Activated CD4-positive, CD25-positive, alpha-beta regulatory T cell (primary cell): ENCODE results near the gene RBMS1.

Source experiments
- DNase-seq, 4 experiments: peaks; one replicate each; lab custom pipeline; 2025; lab: John Stamatoyannopoulos, UW

The RBMS1 gene

DNA sequence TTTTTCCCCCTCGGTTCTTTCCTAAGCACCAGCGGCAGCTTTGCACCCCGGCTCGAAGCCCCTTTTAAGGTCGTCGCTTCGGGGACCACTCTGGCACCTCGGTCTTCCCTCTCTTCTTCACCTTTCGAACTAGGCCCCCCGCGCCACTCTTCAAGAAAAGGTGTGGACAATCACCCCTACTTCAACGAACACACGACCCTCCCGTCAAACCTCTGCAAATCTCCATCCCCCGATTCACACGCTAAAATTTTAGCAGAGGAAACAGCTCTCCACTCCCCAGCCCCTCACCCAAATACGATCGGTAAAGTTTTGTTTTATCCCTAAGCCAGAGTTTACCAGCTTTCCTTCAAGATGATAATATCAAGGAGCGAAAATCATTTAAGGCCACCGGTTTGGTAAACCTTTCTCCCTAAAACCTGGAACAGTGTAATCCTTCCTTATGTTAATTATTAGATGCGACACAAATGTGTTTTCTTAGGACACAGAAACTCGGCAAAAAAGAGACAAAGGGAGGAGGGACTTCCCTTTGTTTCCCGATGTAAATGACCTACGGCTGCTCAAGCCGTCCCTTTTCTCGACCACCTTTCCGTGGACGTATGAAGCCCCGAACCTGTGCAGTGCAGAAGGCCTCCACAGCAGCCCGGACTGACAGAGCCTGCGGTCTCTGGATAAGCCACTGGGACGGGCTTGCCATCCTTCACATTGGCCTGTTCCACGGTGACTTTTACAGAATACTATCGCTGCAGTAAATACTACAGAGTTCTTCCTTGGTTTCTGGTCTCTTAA, 85.2 kb downstream of the RBMS1 start:
- no peak for DNase-seq

DNA sequence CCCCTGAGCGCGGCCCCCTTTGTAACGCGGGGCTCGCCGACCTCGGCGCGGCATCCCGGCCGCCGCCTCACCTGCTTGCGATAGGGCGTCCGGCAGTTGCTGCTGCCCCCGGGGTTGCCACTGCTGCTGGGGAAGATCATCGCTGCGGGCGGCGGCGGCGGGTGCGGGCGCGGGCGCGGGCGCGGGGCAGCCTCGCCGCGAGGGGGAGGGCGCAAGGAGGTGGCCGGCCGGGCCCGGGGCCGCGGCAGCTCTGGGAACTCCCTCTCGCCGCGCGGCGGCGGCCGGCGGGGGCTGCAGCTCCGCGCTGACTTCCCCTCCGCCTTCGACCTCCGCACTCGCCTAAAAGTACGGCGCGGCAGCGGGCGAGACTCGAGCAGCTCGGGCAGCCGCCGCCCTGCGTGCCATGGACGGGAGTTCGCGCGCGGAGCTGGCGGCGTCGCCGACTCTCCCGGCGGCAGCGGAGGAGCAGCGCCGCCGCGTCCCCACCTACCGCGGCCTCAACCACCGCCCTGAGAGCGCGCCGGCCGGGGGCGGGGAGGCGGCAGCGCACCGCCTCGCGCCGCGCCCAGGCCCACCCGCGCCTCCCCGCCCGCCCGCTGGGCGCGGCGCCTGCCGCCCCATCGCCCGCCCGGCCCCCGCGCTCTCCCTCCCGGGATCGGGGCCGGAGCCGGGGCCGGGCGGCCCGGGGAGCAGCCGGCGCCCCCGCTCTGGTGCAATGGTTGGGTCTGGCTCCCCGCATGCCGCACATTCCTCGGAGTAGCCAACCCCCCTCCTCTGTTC, 86.0 kb downstream of the RBMS1 start:
- peak in 3 of 4 experiments; percentile 20 to 41 (median 30) for DNase-seq

DNA sequence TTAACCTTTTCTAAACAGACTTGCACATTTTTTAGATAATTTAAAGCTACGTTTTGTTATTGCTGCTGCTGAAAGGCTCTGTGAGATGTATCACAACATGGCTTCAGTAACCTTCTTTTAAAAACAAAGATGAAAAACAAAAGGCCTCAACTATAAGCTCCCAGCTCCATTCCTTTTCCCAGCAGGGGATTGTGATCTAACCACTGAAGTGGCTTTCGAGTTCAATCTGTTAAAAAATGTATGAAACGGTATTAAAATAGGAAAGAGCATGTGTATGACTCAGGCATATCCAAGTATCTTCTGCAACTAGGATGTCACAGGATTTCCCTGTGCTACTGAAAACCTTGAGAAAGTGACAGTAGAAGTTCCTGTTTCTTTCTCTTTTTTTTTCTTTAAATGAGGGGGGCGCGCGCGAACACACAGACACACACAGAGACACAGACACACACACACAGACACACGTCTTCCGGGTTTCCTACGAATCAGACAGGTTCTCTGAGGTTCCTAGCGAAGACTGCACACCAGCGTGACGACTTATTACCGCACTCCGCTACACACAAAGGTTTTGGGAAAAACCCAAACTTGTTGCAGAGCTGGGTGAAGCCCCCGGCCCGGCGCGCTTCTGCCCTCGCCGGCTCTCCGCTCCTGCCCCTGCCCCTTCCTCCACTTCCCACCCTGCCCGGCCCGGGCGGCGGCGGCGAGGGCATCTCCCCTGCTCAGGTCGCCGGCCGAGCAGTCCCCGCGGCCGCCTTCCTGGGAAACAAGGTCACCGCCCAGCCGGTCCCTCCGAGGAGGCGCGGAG, 86.8 kb downstream of the RBMS1 start:
- peak; percentile 12 to 41 (median 32) for DNase-seq

DNA sequence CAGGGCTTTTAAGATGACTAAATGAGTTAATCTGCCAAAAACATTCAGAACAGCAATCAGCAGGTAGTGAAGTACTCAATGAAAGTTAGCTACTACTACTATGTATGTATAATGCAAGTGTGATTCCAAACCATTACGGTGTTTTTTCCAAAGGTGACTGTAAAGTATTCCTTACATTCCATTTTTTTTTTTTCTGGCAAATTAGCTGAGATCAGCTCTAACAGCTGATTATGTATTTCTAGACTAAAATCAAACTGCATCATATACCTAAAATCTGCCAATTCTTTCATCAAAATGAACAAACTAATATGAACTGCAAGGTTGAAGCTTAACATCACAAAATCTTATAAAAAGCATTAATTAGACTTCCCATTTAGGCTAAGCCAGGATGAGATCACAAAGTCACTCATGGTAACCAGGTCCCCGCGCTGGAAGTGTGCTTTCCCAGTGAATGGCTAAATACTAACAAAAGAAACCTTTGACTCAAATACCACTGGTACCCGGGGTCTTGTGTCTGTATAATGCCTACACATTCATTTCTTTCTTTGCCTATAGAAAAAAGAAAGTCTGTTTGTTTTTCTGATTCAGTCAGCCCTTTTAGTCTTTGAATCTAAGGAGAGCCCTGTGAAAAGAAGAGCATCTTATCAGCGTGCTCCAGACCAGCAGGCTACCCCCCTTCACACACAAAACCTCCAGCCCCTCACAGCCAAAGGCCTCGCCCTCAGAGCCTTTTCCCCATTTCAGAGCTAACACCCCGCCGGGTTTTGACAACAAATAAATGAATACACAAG, 88.3 kb downstream of the RBMS1 start:
- no peak for DNase-seq

DNA sequence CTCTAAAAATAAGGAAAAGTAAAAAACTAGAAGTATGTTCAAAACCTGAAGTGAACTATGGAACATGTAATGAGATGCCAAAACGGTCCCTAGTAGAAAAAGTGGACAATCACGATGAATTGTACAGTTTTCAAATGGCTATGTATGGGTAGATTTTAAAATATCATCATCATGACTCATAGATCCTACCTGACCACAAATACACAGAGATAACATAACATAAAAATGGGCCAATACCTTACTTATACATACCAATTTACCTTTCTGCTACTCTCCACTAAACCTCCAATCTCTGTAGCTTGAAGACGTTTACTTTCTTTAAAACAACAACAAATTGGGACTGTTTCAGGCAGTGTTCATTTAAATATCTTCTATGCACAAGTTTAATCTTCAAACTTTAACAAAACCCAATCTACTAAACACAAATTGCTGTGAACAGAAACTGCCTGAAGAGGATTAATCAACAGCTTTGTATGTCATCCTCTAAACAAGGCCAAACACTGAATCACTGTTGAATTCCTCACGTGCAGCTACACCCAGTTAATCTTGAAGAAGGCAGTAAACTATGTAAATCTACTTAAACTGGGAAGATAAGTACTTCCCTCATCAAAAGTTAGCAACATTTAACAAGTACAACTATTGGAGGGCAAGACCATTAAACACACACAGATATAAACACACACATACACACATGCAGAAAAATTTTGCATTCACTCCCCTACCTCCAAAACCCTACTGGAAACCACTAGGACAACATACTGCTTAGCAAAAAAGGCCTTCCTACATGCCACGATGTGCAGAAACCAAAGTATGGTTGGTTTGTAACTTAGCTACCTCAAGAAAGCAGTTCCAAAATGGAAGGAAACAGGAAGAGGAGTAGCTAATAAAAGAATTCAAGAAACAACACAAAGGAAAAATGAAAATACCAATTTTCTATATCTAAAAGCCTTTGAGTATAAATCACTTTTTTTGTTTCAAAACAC, 90.3 kb downstream of the RBMS1 start:
- DNase-seq = no peak

DNA sequence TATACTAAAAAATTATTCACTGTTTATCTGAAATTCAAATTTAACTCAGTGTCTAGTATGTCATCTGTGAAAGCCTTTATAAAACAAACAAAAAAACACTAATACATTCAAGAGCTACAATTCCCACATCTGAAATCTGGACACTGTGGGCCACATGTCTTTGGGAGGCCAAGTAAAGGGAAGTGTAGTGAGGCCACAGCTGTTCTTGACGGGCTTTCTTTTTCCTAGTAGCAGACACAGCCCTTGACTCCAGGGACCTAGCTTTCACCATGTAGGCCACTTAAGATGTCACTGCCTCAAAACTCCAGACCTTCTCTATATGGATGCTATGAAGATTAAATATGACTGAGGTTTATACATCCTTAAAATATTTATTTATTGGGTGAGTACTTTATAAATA, 91.1 kb downstream of the RBMS1 start:
- no peak for DNase-seq

DNA sequence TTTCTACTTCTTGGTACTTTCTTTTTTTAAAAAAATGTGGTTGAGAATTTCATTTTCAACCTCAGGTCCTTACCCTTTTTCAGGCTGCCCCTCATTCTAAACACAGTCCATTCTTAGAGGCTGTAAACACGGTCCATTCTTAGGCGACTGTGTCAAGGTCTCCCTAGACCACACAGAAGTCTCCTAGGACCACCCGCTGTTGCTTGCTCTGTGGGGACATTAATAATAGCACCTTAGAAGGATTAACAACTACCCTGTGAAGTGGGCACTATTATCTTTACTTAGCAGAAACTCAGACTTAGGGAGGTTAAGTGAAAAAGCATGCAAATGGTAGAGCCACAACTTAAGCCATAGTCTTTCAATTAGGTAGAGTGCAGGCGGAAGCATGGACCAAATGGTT, 91.7 kb downstream of the RBMS1 start:
- no peak for DNase-seq

DNA sequence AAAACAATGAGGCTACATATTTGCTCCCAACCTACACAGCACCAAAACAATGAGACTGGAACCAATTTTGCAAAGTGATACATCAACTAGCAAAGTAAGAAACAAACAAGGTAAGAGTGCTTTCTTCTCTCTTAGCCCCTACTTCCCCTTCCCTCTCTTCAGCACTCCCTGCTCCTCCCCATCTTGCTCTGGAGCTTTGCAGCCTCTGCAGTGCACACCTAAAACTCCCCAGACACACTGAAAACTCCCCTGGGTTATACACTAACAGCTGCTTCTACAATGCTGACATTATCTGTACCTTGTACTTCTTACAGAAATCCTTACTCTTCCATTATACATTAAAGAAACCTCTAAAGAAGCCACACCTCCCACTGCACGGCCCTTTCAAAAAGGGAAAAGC, 93.7 kb downstream of the RBMS1 start:
- no peak for DNase-seq

DNA sequence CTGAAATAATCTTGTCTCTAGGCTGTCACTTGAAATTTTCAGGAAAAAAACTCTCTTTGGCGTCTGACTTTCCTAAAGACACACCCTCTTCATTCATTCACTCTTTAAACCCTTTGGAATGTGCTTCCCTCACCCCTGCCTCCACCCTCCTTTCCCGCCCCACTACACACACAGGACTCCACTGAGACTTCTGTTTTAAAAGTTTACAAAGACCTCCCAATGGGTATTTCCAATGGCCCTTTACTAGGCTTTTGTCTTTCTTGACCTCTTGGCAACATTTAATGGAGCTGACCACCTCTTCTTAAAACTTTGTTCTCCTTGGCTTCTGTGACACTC, 96.1 kb downstream of the RBMS1 start:
- no peak for DNase-seq

DNA sequence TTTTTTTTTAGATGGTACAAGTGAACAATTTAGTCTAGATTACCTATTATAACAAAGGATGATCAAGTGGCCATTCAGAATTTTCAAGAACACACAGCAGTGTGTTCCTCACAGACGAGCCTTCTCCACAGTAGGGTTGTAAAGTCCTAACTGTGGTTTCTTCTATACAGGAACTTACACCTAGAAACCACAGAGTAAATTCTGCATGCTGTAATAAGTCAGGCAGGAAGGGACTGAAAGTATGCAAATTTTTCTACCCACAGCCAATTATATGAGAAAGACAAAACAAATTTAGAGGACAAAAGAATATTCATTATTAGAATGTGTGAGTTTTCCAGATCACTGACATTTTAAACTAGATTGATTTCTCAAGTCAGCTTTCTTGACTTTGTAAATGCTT, 99.5 kb downstream of the RBMS1 start:
- no peak for DNase-seq

DNA sequence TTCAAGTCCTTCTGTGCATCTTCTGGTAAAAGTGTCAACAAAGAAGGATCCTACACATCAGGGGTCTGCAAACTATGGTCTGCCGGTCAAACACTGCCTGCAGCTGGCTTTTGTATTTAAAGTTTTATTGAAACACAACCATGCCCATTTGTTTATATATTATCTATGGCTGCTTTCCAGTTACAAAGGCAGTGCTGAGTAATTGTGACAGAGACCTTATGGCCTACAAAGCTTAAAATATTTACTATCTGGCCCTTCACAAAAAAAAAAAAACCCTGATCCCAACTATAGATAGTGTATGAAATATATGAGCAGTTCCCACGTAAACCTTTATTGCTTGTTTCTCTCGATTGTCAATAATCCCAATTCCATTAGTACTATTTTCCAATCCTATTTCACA, 101.4 kb downstream of the RBMS1 start:
- DNase-seq = no peak

DNA sequence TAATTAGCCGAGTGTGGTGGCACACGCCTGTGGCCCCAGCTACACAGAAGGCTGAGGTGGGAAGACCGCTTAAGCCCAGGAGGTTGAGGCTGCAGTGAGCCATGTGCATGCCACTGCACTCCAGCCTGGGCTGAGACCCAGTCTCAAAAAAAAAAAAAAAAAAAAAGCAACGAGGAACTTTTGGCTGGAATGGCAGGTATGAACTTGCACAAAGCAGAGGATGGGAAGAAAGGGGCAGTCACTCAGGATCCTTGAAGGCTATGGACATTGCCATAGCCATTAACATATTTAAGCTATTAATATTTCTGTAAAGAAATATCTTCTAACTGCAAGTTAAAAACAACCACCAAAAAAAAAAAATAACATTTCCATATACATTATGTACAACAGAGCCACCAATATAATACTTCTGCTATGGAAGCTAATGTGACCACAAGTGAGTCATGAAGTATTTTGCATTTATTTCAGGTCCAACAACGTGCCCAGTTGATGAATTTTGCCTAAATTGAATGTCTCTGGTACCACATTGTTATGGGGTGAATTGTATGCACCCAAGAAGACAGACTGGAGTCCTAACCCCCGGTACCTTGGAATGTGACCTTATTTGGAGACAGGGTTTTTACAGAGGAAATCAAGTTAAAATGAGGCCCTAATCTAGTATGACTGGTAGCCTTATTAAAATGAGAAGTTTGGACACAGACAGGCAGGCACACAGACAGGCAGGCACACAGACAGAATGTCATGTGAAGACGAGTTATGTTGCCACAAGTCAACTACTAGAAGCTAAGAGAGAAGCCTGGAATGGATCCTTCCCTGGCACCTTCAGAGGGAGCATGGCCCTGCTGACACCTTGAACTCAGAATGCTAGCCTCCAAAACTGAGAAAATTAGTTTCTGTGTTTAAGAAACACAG, 102.8 kb downstream of the RBMS1 start:
- no peak for DNase-seq

DNA sequence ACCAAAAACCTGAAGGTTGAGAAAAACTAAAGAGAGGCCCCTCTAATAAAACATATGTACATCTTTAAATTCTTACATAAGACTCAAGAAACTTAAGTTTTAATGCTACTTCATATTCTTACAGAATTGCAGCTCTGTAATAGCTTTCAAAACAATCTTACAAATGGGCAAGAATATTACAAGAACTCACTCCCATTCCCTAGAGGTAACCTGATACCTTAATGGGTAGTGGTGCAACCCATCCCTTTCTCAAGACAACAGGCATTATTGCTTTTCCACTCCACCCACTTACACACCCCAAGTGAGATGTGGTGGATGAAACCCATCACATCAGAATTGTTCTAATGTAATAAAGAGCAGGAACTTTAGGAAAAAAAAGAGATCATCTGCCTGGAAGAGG, 103.7 kb downstream of the RBMS1 start:
- DNase-seq = no peak

DNA sequence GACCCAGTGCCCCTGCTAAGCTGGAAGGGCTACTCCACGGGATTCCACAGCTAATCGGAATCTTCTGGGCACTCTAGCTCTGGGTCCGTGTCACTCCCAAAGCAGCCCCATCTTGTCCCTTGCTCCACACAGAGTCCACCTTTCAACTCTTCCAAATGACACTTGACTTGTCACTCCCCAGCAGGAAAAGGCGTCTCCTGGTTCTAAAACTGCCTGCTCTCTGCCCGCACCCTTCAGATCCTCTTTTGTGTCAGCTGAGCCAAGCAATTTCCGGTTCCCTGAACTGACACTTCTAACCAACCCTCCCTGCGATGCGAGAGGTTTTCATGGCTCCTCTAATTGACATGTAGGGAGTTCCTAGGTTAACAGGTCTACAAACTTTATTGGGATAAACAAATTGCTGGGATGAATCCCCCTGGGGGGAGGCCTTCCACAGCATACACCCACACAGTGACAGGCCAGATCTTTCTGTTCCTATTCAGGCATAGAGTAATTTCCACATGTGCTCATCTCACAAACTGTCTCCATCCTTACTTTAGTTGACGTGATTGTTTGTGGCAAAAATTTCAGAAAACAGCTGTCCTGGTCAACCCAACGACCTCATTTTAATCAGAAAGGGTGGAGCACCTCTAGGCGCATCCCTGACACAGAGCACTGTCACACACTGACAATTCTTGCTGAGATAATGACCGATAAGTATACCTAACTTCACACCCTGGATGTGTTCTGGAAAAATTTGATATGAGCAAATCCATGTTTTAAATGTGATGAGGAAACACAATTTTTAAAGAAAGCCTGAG, 104.9 kb downstream of the RBMS1 start:
- peak in 1 of 4 experiments; percentile 10 for DNase-seq

DNA sequence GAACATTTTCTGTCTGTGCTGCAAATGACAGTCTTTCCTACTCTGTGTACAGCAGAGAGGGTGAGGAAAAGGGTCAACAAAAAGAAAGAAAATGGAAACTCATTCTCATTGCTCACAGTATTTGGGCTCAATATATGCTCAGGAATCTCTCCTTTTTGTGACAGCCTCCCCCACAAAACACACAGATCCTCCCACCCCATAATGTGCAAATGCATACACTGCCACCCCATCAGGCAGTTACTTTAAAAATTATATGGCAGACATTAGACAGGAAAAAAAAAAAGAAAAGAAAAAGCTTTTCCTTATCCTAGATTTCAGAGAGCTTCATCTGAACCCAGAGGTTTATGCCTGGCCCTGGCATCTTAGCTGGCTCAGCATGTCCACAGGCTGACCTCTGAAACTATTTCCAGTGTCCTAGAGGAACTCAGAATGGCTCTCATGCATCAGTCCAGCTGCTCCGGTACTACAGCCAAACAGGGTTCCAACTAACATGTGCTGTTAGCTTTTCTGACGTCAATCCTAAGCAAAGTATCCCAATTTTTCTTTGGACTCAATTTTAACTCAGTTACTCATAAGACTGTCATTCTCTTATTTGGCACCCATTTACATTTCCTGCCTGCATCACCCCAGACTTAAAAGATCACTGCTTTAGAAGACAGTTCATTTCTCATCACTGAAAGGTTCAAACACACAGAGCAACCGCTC, 105.9 kb downstream of the RBMS1 start:
- no peak for DNase-seq

DNA sequence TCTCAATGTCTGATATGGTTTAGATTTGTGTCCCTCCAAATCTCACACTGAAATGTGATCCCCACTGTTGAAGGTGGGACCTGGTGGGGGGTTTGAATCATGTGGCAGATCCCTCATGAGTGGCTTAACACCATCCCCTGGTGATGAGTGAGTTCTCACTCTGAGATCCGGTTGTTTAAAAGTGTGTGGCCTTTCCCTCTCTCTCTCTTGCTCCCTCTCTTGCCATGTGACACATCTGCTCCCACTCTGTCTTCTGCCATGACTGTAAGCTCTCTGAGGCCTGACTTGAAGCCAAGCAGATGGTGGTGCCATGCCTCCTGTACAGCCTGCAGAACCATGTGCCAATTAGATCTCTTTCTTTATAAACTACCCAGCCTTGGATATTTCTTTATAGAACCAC, 108.8 kb downstream of the RBMS1 start:
- DNase-seq = no peak

DNA sequence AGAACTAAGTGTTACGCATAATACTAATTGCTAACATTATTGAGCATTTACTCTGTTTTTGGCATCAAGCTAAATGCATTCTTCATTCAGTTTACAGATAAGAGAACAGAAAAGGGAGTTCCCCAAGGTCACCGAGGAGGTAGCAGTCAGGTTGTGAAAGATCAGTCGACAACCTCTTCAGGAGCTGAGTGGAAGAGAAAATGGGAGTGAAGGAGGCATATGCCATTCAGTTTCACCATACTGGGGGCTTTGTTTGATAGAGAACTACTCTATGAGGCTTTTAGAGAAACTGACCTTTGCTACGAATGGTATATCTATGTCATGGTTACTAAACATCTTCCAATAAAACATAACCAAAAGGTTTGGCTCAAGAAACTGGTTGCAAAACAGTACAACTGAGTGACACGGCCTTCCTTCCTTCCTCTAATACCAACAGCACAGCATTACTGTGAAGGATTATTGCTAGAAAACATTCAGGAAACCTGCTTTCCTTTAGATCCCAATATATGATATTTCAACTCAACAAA, 112.1 kb downstream of the RBMS1 start:
- DNase-seq = no peak

DNA sequence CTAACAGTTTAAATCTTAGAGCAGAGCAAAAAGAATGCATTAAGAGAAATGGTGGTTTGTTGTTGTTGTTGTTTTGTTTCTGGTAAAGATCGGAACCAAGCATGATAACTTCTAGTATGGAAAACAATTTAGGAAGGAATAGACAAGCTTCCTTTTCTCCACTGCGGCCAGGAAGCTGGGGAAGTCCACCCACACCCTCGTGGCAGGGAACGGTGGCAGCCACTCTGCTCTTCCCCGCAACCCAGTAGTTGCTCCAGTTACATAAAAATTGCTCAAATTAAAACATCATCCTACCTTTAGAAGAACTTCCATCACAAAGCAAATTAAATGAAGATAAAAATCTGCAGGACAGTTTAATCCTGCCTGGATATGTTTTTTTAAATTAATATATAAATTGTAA, 113.0 kb downstream of the RBMS1 start:
- DNase-seq = no peak
